Right lobe of liver (tissue), 5 donors: Measurements from ENCODE around the gene GOT1. TPM values are rescaled to one million over a fixed set of nuclear protein-coding genes. Genes with fewer than 3 reads are reported as not detected.

Source experiments
- total RNA-seq, 6 experiments: library from RNA; depleted of rRNA in 2 of 6; stranded (reverse); fragments of >200 nt in 2 of 6; fragmentation: NEBNext Ultra II Directional in 3 of 6; extraction: Animal tissue kit (Norgen Biotek cat#: 25700) in 3 of 6; gene quantifications; one replicate each; pipeline versions ENCODE4 v1.1.0 to v1.2.4, GENCODE V29; 2016 to 2023
- donor health status: DM: no; HTN: no; CAD: no.
- donor health status: DM: no; HTN: no; CAD: no.
- donor health status: DM: no; HTN: yes; CAD: no.
- donor health status: DM: no; HTN: yes; CAD: no.

Gene GOT1
- total RNA-seq, 6 experiments from 2014 or later = 118 to 356 (median 173) TPM

Other genes starting within 250 kb of the GOT1 start
- not detected for gene HPSE2, start 194.8 kb downstream of the GOT1 start, total RNA-seq
- under 1 TPM; 0.12 to 0.40 (median 0.20) TPM for gene CNNM1, start 101.3 kb downstream of the GOT1 start, total RNA-seq
- gene NKX2-3, start 102.3 kb upstream of the GOT1 start, total RNA-seq = under 1 TPM in 1 of 6 experiments, not detected in 5; 0.18 TPM
- 10 to 100 TPM; 17.1 to 33.8 (median 23.4) TPM for gene SLC25A28, start 189.8 kb upstream of the GOT1 start, total RNA-seq
- gene ENTPD7, start 228.9 kb upstream of the GOT1 start, total RNA-seq = 10 to 100 TPM in 5 of 6 experiments, 1 to 10 TPM in 1; 7.5 to 16.5 (median 10.8) TPM